Right hindlimb (tissue), 1 donor: Measurements from ENCODE around the gene PTPN23.
"Not testable (repeated sequence)": the region's sequence is repeated elsewhere in the genome, so short reads cannot be mapped to it uniquely, and the experiment has no call there.

ENCODE experiments used
- DNase-seq: peaks from one replicate; pipeline ENCODE4 v3.0.0-alpha.2; 2018

PTPN23 gene, protein sequence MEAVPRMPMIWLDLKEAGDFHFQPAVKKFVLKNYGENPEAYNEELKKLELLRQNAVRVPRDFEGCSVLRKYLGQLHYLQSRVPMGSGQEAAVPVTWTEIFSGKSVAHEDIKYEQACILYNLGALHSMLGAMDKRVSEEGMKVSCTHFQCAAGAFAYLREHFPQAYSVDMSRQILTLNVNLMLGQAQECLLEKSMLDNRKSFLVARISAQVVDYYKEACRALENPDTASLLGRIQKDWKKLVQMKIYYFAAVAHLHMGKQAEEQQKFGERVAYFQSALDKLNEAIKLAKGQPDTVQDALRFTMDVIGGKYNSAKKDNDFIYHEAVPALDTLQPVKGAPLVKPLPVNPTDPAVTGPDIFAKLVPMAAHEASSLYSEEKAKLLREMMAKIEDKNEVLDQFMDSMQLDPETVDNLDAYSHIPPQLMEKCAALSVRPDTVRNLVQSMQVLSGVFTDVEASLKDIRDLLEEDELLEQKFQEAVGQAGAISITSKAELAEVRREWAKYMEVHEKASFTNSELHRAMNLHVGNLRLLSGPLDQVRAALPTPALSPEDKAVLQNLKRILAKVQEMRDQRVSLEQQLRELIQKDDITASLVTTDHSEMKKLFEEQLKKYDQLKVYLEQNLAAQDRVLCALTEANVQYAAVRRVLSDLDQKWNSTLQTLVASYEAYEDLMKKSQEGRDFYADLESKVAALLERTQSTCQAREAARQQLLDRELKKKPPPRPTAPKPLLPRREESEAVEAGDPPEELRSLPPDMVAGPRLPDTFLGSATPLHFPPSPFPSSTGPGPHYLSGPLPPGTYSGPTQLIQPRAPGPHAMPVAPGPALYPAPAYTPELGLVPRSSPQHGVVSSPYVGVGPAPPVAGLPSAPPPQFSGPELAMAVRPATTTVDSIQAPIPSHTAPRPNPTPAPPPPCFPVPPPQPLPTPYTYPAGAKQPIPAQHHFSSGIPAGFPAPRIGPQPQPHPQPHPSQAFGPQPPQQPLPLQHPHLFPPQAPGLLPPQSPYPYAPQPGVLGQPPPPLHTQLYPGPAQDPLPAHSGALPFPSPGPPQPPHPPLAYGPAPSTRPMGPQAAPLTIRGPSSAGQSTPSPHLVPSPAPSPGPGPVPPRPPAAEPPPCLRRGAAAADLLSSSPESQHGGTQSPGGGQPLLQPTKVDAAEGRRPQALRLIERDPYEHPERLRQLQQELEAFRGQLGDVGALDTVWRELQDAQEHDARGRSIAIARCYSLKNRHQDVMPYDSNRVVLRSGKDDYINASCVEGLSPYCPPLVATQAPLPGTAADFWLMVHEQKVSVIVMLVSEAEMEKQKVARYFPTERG (N-terminal part only)

DNA sequence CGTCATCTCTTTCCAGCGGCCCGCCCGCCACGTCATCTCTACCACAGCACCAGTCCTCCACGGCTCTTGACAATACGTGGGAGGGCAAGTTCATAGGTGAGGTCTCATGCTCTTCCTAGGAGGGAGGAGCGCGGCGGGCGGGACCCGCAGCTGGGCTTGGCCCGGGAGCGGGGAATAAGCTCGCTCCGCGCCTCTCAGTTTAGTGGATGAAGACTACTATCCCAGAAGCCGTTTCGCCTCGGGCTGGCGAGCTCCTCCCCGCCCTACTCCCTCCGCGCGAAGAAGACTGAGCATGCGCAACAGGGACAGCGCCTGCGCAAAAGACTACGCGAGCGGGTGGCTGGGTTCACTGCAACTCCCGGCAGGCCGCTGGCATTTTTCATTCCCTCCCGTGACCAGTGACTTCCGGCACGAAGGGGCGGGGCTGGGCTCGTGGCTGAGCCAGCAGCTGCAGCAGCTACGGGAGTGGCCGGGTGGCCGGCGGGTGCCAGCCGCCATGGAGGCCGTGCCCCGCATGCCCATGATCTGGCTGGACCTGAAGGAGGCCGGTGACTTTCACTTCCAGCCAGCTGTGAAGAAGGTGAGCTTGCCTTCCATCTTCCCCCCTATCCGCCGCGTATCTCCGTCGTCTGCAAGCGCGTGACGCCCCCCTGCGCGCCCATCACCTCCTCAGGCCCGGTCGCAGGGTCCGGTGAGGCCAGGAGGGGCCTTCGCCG is at the start of gene PTPN23:
TSS of gene PTPN23 (plus strand) at position 421 of the 716 bp plus-strand sequence. CDS start at position 497, 76 bp downstream.
- DNase-seq: peak; percentile 99

DNA sequence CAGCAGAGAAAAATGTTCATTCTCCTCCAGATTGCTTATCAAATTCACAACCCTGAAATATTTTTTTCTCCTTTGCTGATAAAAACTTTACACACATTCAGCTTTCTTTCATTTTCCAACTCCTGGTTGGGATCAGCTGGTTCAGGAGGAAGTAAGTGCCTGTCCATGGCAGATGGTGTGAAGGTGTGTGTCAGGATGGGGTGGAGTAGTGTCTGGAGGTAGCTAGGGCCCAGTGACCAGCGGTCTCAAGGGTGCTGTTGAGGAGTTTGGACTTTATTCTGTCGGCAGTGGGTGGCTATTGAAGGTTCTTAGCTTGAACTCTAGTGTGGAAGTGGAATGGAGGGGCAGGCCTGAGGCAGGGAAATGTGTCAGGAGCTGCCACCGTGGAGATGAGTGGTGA is 46.9 kb upstream of the PTPN23 start:
- DNase-seq: no peak

DNA sequence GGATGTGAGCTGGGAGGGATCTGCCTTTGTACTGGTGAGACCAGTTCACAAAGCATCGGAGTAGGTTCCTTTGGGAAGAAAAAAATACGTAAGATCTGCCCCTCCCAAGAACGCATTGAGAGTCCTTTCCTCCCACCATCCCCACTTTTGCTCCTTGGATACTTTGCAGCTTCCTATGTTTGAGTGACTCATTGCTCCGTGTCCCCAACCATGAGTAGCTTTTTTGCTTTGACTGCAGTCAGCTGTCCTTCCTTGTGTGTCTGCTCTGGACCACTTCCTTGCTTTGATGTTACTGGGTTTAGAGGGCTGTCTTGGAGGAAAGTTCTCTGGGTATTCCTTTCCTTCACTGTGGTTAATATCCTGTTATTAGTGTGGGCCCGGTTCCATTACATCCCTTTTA is 43.2 kb upstream of the PTPN23 start:
- DNase-seq: no peak

DNA sequence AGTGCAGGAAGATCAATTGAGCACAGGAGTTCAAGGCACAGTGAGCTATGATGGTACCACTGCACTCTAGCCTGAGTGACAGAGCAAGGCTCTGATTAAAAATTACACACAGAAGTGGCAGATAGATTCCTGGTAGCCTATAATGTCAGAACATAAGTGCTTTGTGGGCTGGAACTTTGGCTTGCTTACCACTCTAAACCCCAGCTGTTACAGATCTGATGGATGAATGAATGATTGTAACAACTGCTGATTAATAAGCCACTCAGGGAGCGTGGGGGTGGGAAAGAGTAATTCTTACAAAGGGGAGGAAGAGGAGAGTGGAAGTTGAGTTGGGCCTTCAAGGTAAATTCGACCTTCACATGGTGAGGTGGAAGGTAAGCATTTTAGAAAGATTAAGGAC is 40.9 kb upstream of the PTPN23 start:
- no peak for DNase-seq

DNA sequence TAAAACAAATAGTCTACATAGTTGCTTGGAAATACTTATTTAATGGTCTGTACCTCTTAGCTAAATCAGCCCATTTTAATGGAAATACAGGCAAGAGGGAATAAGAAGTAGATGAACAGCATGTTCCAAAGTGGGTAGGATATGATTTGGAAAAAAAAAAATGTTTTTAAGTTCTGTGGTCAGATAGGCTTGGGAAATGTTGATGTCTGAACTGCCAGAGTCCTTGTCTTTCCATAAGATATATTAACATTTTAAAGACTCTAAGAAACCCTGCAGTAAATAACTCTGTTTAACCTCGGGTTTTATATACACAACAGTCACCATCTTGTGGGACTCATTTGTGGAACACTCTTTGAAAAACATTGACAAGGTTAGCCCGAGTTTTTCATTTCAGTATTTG is 40.0 kb upstream of the PTPN23 start:
- no peak for DNase-seq

DNA sequence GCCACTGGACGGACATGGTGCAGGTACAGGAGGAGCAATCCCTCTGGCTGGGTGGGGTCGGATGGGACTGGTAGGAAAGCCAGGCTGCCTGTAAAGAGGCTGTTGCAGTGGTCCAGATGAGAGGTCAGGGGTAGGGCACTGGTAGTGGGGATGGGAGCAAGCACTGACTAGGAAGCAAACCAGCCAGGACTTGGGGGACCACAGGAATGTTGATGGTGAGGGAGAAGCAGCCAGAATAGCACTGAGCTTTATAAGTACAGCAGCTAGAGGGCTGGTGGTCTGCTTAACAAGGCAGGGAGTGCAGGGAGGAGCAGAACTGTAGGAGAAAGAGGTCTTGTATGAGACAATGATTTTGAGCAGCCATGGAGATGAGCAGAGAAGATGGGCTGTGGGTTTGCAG is 38.7 kb upstream of the PTPN23 start:
- DNase-seq: peak; percentile 30

DNA sequence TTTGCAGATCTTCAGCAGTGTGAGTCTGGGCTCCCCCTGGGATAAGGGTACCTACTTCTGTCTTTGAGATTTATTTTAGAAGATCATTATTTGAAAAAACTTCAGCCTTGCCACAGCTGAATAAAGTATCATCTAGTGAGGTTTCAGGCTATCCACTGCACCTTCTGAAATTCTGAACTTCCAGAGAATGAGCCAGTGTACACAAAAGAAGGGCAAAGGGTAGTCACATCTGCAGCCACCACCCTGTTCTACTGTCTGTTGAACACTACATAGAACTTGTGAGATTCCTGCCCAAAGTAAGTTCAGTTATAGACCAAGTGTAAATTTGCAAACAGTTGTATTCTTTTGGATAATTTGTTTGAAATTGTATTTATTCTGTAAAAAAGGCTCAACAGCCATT is 38.0 kb upstream of the PTPN23 start:
- DNase-seq: no peak

DNA sequence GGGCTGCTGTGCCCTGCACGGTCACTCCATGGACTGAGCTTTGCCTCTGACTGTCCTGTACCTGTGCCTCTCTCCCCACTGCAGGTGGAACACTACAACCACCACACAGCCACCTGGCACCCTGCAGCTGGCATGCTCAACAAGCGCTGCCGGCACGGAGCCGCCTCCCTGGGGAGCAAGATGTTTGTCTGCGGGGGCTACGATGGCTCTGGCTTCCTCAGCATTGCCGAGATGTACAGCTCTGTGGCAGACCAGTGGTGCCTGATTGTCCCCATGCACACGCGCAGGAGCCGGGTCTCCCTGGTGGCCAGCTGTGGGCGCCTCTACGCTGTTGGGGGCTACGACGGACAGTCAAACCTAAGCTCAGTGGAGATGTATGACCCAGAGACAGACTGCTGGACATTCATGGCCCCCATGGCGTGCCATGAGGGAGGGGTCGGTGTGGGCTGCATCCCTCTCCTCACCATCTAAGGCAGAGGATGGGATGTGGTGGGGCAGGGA is 37.3 kb upstream of the PTPN23 start:
- DNase-seq: no peak

DNA sequence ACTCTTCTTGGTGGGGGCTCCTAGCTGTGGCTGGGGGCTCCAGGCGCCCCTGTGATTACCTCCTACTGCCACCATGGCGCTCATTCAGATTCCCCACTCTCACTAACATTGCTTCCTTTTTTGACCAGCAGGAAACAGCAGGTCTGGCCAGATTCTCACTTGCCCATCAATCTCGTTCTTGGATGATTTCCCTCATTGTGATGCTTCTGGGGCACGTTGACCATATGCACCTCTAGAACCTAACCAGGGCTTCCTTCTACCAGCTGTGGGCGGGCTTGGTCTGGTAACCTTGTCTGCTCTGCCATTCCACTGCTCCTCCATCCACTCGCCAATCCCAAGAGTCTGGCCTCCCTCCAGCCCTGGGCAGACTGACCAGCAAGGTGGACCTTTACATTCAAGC is 35.9 kb upstream of the PTPN23 start:
- DNase-seq: no peak

DNA sequence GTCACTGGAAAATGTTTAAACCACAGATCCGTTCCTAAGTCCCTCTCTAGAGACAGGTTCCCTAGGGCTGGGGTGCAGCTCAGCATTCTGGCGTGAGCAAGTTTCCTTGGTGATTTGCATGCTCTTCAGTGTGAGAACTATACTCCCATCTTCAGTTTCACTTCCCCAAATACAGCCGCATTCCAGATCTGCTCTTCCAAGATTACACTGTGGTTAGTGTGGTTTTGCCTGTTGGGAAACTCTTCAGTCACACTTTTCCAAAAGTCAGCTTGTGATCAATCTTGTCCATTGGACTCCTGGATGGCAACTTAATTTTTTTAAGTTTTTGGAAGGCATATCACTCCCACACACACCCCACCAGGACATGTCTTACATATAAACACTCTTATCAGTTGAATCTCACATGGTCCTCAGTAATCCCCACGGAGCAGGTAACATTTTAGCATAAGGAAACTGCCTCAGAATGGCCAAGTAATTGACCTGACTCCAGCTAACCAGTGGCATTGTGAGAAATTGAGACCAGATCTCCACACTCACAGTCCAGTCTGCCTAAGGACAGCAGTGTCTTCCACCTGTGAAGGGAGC is 33.5 kb upstream of the PTPN23 start:
- DNase-seq: no peak

DNA sequence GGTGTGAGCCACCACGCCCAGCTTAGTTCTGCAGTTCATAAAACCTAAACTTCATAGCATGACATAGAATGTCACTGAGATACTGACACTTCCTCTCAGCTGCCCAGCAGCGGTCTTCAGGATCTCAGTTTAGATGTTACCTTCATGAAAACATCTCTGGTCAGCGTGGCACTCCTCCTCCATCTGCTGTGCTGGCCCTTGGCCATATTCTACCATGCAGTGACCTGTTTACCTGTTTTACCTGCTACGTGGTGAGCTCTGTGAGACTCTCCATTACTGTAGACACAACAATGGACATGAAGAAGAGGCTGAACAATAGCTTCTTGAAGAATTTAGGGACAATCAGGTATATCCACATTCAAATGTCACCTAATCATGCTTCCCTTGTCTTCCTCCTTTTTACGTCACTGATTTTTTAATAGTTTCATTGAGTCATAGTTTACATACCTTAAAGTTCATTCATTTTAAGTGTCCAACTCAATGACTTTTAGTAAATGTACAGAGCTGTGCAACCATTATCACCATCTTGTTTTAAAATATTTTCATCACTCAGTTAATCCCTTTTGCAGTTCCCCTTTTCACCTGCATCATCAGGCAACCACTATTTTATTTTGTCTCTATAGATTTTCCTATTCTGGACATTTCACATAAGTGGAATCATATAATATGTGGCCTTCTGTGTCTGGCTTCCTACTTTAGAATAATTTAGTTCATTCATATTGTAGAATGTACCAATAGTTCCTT is 32.2 kb upstream of the PTPN23 start:
- DNase-seq: no peak

DNA sequence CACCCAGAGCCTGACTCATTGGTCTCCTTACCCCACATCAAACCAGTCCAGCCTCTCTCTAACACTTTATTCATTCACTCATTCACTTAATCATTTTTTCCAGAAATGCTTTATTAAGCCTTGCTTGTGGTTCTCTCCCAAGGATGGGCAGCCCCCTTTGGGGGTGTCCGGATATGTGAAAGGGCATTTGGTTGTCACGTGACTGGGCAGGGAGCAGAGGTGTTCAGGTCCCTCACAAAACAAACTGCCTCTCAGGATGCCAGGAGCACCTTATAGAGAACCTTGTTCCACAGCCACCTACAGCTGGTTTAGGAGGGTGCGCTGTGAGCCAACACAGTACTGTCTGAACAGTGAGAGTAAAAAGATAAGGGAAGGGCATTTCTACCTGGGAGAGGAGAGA is 25.8 kb upstream of the PTPN23 start:
- DNase-seq: no peak

DNA sequence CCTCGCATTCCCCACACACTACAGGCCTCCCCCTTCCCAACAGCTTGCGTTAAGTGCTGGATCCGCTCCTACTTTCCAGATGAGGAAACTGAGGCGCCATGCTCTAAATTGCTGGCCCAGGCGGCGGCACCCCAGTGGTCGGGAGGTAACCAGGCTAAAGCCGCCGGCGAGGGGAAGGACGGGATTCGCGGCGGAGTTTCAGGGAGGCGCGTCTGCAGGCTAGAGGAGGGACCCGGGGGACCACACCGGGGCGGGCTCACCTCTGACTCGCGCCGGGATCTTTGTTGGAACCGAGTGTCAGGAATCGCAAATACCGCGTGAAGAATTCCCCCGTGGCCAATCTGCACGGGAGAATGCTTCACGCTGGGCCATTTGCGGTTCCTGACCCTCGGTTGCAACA is 24.6 kb upstream of the PTPN23 start:
- no peak for DNase-seq

DNA sequence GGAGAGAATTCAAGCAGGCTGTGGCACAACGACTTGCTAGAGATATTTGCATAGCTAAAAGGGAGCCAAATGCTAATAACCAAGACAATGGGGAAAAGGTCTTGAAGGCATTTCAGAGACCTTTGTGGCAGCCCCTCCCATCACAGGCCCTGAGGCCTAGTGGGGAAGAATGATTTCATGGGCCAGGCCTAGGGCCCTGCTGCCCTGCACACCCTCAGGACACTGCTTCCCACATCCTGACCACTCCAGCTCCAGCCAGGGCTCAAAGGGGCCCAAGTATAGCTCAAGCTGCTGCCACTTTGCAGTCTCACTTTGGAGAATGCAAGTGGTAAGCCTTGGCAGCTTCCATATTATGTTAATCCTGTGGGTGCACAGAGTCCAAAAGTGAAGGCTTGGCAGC is 21.5 kb upstream of the PTPN23 start:
- DNase-seq: no peak

DNA sequence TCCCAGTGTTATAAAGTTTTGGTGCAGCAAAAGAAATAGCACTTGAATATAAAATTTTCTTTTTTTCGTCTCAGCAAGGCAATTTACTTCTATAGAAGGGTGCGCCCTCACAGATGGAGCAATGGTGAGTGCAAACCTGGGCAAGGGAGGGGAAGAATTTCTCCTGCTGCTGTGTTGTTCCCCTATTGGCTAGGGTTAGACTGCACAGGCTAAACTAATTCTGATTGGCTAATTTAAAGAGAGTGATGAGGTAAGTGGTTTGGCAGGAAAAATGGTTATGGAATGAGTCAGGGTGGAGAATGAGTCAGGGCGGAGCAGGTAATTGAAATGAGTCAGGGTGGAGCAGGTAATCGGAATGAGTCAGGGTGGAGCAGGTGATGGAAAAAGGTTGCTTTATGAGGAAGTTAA is 20.7 kb upstream of the PTPN23 start:
- DNase-seq: not testable (repeated sequence)

DNA sequence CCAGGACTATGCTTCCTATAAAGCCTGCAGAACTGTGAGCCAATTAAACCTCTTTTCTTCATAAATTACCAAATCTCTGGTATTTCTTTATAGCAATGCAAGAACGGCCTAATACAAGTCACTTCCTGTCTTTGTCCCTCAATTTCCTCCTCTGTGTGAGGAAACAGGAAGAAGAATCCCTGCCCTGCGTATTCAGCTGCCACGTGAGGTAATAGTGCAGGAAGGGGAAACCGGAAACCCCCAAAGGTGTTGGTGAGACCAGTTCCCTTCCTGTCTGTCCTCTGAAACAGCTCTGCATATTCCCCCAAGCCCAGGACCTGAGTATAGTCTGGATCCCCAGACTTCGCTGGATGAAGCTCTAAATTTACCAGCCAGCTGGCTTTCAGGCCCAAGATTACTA is 18.1 kb upstream of the PTPN23 start:
- no peak for DNase-seq

DNA sequence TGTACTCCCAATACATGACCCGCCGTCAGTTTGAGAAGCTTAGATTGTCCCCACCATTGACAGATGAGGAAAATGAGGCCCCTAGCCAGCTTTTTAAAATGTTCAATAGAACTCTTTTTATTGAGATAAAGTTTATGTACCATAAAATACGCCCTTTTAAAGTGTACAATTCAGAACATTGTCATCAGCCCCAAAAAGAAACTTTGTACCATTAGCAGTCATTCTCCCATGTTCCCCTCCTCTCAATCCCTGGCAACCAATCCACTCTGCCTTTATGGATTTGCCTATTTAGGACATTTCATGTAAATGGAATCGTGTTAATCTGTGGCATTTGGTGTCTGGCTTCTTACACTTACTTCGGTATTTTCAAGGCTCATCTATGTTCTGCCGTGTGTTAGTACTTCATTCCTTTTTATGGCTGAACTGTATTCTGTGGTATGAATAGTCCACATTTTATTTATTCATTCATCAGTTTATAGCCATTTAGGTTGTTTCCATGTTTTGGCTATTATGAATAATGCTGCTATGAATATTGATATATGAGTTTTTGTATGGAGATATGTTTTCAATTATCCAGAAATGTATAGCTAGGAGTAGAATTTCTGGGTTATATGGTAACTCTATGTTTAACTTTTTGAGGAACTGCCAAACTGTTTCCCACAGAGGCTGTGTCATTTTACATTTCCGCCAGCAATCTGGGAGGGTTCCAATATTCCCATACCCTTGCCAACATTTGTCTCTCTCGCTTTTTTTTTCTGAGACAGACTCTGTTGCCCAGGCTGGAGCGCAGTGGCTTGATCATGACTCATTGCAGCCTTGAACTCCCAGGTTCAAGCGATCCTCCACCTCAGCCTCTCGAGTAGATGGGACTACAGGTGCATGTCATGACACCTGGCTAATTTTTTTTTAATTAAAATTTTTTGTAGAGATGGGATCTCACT is 15.3 kb upstream of the PTPN23 start:
- DNase-seq: peak; percentile 63

DNA sequence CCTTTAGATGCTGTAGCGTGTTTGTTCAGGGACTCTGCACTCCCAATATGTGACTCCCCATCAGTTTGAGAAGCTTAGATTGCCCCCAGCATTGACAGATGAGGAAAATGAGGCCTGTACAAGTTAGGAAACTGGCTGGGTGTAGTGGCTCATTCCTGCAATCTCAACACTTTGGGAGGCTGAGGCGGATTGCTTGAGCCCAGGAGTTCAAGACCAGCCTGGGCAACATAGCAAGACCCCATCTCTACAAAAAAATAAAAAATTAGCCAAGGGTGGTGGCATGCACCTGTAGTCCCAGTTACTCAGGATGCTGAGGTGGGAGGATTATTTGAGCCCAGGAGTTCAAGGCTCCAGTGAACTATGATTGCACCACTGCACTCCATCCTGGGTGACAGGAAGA is 14.0 kb upstream of the PTPN23 start:
- DNase-seq: no peak

DNA sequence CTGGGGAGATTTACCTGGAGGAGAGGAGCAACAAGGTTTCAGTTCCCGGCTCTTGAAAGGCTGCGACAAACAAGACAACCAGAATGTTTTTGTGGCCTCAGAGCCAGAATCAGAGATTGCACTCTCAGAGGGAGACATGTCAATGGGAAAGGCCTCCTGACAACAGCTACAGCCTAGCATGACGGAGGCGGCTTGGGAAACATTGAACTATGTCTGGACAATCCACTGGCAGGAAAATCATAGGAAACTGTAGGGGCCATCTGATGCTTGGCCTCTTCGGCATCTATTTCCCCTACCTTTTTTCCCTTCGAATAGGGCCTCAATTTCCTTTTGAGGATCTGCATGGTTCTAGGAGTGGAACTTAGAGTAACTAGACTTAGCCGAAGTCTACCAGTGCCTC is 13.2 kb upstream of the PTPN23 start:
- no peak for DNase-seq

DNA sequence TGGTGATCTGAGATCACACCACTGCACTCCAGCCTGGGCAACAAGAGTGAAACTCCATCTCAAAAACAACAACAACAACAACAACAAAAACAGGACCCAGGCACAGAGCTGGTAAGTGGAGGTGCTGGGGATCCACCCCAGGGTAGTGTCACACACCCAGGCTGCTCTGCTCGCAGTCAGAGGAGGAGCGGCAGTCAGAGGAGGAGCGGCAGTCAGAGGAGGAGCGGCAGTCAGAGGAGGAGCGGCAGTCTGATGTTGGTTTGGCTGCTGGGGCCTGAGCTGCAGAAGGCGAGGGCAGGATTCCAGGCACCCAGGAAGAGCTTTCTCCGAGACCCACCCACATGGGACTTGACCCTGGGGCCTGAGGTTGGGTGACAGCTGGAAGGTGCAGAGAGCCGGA is 10.8 kb upstream of the PTPN23 start:
- DNase-seq: not testable (repeated sequence)
